A549 treated with AZD9567 at 1 μM for 4 hours (cell line): ENCODE measurements around the gene ZNF576. TPM values are rescaled to one million over a fixed set of nuclear protein-coding genes. Genes with fewer than 3 reads are reported as not detected.

Source experiments
- total RNA-seq: library from RNA; stranded (reverse); fragments of 200-300 nt; extraction: Qiagen RNA extraction; gene quantifications from 5 replicates; pipeline ENCODE4 v1.2.3, GENCODE V29; 2022; ENCODE audit not compliant: insufficient read depth

ZNF576 gene
- 20.0 to 21.3 TPM (median 20.5 TPM) in 5 replicates for total RNA-seq

DNA sequence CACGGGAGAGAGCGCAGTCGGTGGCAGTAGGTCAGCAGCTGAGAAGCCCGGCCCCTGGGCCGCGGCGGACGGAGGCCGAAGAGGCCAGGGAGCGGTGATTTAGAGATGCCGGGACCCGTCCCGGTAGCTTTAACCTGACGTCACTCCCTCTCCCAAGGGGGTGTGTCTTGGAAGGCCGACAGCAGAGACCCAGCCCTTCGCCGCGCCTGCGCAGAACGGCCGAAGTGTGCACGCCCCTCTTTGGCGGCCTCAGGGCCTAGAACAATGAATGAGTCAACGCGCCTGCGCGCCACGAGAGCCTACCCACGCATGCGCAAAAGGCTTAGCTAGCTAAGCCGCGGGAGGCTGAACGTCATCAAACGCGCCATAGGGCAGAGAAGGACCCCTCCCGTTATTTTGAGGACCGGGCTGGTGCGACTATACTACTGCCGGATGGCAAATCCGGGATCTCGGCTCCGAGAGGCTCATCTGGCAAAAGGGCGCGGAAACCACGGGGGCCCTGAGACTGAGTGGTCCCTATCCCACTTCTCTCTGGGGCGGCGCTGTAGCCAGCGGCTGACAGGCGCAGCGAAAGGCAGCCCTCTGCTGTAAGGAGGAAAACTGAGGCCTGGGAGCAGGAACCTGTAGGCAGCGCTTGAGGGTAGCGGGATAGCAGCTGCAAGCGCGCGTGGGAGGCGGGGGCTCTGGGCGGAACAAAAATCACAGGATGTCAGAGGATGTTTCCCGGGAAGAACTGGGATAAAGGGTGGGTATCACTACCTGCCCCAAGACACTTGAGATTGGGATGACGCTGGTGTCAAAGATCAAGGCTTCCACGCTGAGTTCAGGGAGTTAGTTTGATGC, at the start of gene ZNF576, which contains the start of gene IRGQ:
ZNF576 (plus strand) TSS at position 597 of the 843 bp plus-strand sequence. CDS start 514 bp downstream, outside the sequence.
IRGQ (minus strand) TSS at position 136 of the 843 bp plus-strand sequence. CDS start 796 bp downstream, outside the sequence.

DNA sequence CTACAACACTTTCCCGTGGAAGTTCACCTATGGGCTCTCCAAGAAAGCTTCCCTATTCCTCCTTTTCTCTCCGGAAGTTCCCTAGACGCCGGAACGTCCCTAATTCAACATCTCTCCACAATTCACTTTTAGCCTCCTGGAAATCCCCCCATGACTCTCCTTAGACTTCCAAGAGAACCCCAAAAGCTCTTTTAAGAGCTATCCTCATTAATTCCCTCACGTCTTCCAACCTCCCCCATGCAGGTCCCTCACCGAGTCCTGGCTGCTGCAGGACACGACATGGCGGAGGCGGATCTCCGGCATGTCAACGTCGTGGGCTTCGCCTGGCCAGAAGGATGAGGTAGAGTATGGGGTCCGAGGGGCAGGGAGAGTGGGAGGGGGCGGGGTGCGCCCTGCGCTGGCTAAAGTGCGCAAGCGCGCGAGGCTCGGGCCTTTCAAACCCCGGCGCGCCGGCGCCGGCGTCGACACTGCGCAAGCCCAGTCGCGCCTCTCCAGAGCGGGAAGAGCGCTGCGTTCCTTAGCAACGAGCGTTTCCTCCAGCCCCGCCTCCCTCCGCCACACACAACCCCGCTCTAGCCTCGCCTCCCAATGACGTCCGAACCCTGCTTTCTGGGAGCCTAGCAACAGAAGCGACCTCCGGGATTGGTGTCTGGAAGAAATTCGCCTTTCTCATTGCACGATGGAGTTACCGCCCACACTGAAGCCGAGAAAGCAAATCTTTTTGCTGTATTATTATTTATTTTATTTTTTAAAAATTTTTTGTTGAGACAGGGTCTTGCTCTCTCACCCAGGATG, 21.0 kb upstream of the ZNF576 start, which contains the start of the genes PINLYP and XRCC1:
PINLYP (plus strand) TSS at position 646 of the 795 bp plus-strand sequence. CDS start 1,391 bp downstream, outside the sequence.
XRCC1 (minus strand) TSS at position 372 of the 795 bp plus-strand sequence; CDS start at position 303, 69 bp downstream.

GRCh38 chr19:43611788-43612187, 15.4 kb downstream of the ZNF576 start, which contains the start of gene SRRM5:
Gene SRRM5 (plus strand): TSS chr19:43612088. CDS start chr19:43612122, 34 bp downstream.

GRCh38 chr19:43619262-43620060, 23.1 kb downstream of the ZNF576 start, which contains the start of gene ZNF428:
Gene ZNF428 (minus strand): TSS chr19:43619629. CDS start chr19:43614304, 5,325 bp downstream.

GRCh38 chr19:43639519-43640423, 43.4 kb downstream of the ZNF576 start, which contains the start of gene CADM4:
Gene CADM4 (minus strand): TSS chr19:43639850. CDS start chr19:43639790, 60 bp downstream.

Other genes starting within 250 kb of the ZNF576 start
- gene CD177, start 242.9 kb upstream of the ZNF576 start, total RNA-seq, result 0.07 to 0.09 TPM (median 0.08 TPM) in 4 of 5 replicates, not detected in the other
- not detected in 5 replicates for gene TEX101, start 181.7 kb upstream of the ZNF576 start, total RNA-seq
- gene LYPD3, start 131.0 kb upstream of the ZNF576 start, total RNA-seq, result 0.19 to 0.68 TPM (median 0.42 TPM) in 4 of 5 replicates, not detected in the other
- gene PHLDB3, start 91.8 kb upstream of the ZNF576 start, total RNA-seq, result 3.2 to 10.2 TPM (median 9.0 TPM) in 5 replicates
- 31.4 to 53.1 TPM (median 51.8 TPM) in 5 replicates for gene ETHE1, start 69.4 kb upstream of the ZNF576 start, total RNA-seq
- 1.8 to 2.4 TPM (median 2.1 TPM) in 4 of 5 replicates, not detected in the other for gene ZNF575, start 63.4 kb upstream of the ZNF576 start, total RNA-seq
- 22.7 to 29.4 TPM (median 27.4 TPM) in 5 replicates for gene XRCC1, start 21.1 kb upstream of the ZNF576 start, total RNA-seq
- 0.22 to 0.52 TPM (median 0.27 TPM) in 4 of 5 replicates, not detected in the other for gene PINLYP, start 20.8 kb upstream of the ZNF576 start, total RNA-seq
- gene IRGQ, start 461 bp upstream of the ZNF576 start, total RNA-seq, result 4.6 to 10.5 TPM (median 5.9 TPM) in 5 replicates
- gene SRRM5, start 15.5 kb downstream of the ZNF576 start, total RNA-seq, result 0.52 to 0.80 TPM (median 0.67 TPM) in 4 of 5 replicates, not detected in the other
- 40.1 to 61.6 TPM (median 59.4 TPM) in 5 replicates for gene ZNF428, start 23.0 kb downstream of the ZNF576 start, total RNA-seq
- 5.5 to 10.0 TPM (median 9.6 TPM) in 5 replicates for gene CADM4, start 43.3 kb downstream of the ZNF576 start, total RNA-seq
- 62.1 to 69.9 TPM (median 69.1 TPM) in 5 replicates for gene PLAUR, start 73.6 kb downstream of the ZNF576 start, total RNA-seq
- not detected in 5 replicates for gene IRGC, start 119.5 kb downstream of the ZNF576 start, total RNA-seq
- gene SMG9, start 158.4 kb downstream of the ZNF576 start, total RNA-seq, result 50.2 to 64.4 TPM (median 56.7 TPM) in 5 replicates
- 29.1 to 47.0 TPM (median 45.0 TPM) in 5 replicates for gene KCNN4, start 184.4 kb downstream of the ZNF576 start, total RNA-seq
- 0.07 to 0.30 TPM (median 0.17 TPM) in 4 of 5 replicates, not detected in the other for gene LYPD5, start 205.9 kb downstream of the ZNF576 start, total RNA-seq
- gene ZNF283, start 230.7 kb downstream of the ZNF576 start, total RNA-seq, result 4.3 to 12.9 TPM (median 5.1 TPM) in 5 replicates